ENCODE results near the gene PPFIBP1. TPM values are rescaled to one million over a fixed set of nuclear protein-coding genes. Genes with fewer than 3 reads are reported as not detected.

PPFIBP1 gene
- total RNA-seq, 1 donor from 2014 or later, result 330 TPM

Other genes with a start within 250 kb of the PPFIBP1 start
- 1.2 TPM for gene BMAL2, start 191.4 kb upstream of the PPFIBP1 start, total RNA-seq
- not detected for gene SMCO2, start 77.5 kb upstream of the PPFIBP1 start, total RNA-seq
- 8.2 TPM for gene REP15, start 172.2 kb downstream of the PPFIBP1 start, total RNA-seq
- gene MRPS35, start 186.6 kb downstream of the PPFIBP1 start, total RNA-seq, result 56.7 TPM